GM18909 (cell line): ENCODE measurements around the gene MAST4.
"Not testable (repeated sequence)": the region's sequence is repeated elsewhere in the genome, so short reads cannot be mapped to it uniquely, and the experiment has no call there.

Source experiments
- ATAC-seq: cut with Tn5 transposase; IDR thresholded peaks from one replicate; pipeline ENCODE4 v1.9.1; 2021; ENCODE audit warnings: mild to moderate bottlenecking; ENCODE audit not compliant: unreplicated experiment, poor library complexity

Gene MAST4

DNA sequence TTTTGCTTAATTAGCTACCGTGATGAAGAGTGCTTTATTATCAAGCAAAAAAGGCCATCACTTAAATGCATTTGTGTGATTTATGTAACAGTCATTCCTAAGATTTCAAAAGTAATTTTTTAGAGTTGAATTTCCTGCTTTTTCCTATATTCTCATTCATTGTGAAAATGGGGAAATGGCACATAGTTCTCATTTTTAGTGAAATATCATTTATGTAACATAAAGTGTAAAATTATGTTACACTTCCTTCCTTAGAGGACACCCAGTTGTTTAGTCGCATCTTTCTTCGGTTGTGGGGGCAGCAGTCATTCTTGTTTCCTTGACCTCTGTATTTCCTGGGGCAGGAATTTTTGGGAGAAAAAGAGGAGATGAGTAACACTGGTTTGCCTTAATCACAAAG is 142.8 kb downstream of the MAST4 start:
- ATAC-seq = no peak

- ATAC-seq = no peak
These were observed 143.8 kb downstream of the MAST4 start for GRCh38 chr5:66739951-66740350.

GRCh38 chr5:66741394-66741793 is 145.2 kb downstream of the MAST4 start:
- no peak for ATAC-seq

GRCh38 chr5:66742083-66742895 is 146.1 kb downstream of the MAST4 start:
- no peak for ATAC-seq

DNA sequence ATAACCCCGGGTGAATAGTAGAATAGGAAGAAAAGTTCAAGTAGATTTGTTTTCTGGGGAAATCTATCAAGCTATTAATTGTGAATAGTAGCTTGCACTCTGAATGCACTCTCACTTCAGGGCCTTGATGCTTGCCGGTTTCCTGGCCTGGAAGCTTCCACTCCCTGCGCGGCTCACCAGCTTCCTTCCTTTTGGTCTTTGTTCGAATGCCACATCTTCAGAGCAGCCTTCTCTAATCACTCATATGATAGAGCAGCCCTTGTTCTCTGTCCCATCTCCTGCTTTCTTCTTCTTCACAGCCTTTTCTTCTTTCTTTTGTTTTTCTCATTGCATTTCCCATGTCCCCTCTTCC is 146.7 kb downstream of the MAST4 start:
- no peak for ATAC-seq

- ATAC-seq = no peak
These were observed 147.2 kb downstream of the MAST4 start for GRCh38 chr5:66743344-66743743.

- no peak for ATAC-seq
These were observed 147.8 kb downstream of the MAST4 start for GRCh38 chr5:66744040-66744439.

DNA sequence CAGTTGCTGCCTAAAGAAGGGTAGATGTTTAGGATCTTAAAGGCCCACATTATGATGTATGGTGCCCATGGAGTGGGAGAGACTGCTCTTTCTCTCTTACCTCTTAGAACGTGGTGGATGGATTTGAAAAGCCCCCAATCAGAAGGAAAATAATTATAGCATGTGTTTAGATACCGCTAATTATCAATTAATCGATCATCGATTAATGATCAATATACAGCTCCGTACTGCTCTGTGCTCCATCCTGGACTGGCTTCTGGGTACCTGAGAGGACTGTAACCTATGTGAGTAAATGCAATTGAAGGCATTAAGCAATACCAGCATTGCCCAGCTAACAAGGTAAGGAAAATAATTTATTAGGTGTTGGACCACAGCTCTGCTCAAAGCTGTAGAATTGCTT is 149.1 kb downstream of the MAST4 start:
- no peak for ATAC-seq

DNA sequence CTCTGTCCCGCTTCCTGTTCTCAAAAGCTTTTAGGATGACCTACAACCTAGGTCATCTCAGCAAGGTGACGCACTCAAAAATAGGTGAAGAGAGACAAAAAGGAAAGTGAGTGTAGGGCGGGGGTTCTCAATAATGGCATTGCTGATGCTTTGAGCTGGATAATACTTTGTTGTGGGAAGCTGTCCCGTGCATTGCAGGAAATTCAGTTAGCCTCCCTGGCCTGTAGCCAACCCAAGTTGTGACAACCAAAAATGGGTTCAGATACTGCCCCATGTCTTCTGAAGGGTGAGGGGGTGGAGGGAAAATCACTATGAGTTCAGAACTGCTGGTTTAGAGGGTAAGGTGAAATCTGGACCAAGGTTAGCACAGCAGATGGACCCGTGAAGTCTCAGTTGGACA is 151.4 kb downstream of the MAST4 start:
- no peak for ATAC-seq

DNA sequence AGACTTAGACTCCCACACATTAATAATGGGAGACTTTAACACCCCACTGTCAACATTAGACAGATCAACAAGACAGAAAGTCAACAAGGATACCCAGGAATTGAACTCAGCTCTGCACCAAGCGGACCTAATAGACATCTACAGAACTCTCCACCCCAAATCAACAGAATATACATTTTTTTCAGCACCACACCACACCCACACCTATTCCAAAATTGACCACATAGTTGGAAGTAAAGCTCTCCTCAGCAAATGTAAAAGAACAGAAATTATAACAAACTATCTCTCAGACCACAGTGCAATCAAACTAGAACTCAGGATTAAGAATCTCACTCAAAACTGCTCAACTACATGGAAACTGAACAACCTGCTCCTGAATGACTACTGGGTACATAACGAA is 156.5 kb downstream of the MAST4 start:
- not testable (repeated sequence) for ATAC-seq

- no peak for ATAC-seq
These were observed 161.1 kb downstream of the MAST4 start for GRCh38 chr5:66757219-66757833.

DNA sequence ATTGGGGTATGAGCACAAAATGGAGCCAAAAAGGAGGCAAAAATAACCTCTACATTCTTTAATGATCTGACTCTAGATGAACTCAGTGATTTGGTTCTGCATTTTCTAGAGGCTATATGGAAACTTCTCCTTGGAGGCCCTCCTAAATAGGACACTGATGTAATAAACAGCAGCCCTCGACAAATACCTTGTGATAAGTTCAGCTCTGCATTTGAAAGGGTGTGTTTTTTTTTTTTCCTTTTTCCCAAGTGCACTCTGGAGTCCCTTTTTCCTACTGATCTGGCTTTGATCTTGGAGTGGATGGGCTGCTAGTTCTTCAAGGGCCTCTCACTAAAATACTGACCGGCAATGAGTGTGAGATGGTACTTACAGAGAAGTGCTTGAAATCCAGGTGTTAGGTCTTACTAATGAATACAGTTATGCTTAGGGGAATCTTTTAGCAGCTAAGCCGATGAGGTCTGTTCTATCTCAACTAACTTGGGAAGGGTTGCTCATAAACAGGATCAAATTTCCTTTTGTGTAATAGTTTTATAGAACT is 161.7 kb downstream of the MAST4 start:
- ATAC-seq = no peak

GRCh38 chr5:66769030-66769733 is 173.0 kb downstream of the MAST4 start:
- ATAC-seq = no peak

DNA sequence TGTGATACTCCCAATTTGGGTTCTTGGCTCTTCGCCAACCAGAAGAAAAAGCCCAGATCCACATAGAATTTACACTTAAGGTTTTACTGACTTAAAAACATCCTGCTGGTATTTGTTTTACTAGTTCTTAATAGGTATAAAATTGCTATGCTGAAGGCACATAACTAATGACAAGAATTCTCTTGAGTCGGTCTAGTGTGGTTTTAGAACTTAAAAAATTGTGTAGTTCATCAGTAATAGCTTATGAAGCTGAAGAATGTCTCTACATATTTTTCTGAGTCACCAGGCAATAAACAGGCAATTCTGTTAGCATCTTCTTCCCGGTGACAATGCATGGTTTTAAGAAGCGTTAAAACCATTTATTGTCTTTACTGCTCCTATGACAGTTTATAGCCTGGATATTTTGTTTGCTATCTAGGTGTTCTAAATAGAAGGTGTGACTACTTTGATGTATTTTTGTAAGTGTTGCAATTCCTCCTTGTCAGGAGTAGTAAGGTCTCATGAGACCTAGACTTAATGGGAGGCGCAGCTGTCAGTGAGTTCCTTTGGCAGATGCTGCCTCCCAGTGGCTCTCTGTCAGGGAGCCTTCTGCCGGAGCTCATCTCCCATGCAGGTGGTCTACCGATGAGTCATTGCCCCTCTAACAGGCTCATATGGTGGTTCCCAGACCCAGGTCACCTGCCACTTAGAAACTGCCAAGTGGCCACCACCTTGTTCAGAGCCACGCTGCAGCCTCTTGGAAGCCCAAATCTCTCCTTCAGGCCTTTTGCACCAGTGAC is 173.8 kb downstream of the MAST4 start:
- no peak for ATAC-seq

DNA sequence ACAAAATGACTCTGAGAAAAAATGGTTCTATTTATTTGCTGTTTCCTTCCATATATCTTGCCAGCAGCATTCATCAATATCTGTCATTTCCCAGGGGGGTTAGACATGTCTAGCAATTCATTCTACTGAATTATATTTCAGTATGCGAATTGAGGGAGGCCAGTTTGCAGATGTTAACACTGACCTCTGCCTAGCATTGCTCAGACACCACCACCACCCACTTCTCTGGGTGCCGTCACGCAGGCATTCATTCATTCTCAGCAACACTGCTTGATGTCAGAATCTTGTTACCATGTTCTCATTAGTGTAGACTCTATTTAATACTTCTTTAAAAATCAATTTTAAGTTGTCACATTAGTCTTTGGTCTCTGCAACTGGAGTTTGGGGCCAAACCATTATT is 181.7 kb downstream of the MAST4 start:
- ATAC-seq = no peak

GRCh38 chr5:66779528-66779927 is 183.3 kb downstream of the MAST4 start:
- no peak for ATAC-seq

DNA sequence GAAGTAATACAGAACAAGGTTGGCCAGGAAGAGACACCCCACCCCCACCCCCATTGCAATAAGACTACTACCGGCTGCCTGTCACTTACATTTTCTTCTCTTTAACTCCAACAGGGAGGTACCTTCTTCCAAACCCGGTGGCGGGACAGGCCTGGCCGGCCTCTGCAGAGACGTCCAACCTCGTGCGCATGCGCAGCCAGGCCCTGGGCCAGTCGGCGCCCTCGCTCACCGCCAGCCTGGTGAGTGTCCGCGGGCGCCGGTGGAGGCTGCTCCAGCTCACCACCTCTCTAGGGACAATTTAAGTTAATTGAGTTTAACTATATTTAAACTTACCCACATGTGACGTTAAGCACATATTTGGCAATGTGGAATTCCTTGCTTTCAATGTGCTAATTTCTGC is 192.4 kb downstream of the MAST4 start:
- ATAC-seq = no peak

DNA sequence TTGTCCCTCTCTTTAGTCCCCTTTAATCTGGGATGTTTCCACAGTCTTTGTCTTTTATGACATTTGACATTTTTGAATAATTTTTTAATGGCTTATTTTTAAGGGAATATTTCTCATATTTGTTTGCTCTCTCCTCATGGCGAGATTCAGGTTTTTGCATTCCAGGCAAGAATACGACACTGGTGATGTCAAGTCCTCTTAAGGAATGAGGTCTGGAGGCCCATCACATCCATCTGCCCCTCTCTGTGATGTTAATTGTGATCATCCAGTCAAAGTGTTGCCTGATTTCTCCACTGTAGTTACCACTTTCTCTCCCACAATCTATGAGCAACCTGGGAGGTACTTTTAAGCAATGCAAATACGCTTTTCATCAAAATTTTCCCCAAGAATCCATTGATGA is 193.2 kb downstream of the MAST4 start:
- no peak for ATAC-seq

DNA sequence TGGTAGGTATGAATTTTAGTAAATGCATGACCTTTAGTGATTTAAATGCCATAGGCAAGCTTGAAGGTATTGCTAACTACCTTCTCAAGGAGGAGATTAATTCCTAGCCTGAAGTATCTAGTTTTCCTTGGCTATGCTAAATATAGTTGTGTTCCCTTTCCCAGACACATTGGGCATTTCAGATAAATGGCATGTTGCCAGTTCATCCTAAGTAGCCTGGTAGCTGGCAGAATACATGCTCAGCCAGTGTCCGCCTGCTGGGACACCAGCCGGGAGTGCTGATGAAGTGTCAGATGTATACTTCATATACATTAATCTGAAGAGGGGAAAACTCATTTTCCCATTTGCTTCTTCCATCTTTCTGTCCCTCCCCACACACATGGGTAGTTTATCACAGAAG is 196.9 kb downstream of the MAST4 start:
- ATAC-seq = no peak

- no peak for ATAC-seq
These were observed 199.5 kb downstream of the MAST4 start for GRCh38 chr5:66795682-66796081.
